Measurements from ENCODE around the gene PNLIPRP3. TPM values are rescaled to one million over a fixed set of nuclear protein-coding genes. Genes with fewer than 3 reads are reported as not detected.

PNLIPRP3 gene
- total RNA-seq, 1 donor from 2014 or later: not detected

DNA sequence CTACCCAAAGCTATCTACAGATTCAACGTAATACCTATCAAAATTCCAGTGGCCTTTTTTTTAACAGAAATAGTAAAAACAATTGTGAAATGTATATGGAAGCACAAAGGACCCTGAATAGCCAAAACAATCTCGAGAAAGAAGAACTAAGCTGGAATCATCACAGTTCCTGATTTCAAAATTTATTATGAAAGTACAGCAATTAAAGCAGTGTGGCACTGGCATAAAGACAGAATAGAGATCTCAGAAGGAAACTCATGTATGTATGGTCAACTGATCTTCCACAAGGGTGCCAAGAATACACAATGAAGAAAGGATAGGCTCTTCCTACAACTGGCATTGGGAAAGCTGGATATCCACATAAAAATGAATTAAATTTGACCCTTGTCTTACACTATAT lies 23.2 kb downstream of the PNLIPRP3 start:
- no peak for DNase-seq (ENCODE audit: low read depth)

DNA sequence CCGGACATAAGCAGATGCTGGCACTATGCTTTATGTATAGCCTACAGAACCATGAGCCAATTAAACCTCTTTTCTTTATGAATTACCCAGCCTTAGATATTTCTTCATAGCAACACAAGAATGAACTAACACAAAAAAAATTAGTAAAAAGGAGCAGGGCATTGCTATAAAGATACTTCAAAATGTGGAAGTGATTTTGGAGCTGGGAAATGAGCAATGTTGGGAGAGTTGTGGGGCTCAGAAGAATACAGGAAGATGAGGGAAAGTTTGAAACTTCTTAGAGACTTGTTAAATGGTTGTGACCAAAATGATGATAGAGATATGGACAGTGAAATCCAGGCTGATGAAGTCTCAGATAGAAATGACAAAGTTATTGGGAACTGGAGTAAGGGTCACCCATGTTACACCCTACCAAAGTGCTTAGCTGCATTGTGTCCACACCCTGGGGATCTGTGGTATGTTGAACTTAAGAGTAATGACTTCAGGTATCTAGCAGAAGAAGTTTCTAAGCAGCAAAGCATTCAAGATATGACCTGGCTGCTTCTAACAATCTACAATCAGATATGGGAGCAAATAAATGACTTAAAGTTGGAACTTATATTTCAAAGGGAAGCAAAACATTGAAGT lies 24.2 kb downstream of the PNLIPRP3 start:
- DNase-seq (ENCODE audit: low read depth): no peak

DNA sequence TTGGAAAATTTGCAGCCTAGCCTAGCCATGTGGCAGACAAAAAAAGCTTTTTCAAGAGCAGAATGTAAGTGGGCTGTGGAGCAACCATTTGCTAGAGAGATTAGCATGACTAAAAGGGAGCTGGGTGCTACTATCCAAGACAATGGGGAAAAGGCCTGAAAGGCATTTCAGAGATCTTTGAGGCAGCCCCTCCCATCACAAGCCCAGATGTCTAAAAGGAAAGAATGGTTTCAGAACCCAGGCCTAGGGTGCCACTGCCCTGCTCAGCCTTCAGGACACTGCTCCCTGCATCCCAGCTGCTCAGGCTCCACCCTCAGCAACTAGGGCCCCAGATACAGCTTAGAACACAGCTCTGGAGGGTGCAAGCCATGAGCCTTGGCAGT lies 24.7 kb downstream of the PNLIPRP3 start:
- DNase-seq (ENCODE audit: low read depth): no peak

DNA sequence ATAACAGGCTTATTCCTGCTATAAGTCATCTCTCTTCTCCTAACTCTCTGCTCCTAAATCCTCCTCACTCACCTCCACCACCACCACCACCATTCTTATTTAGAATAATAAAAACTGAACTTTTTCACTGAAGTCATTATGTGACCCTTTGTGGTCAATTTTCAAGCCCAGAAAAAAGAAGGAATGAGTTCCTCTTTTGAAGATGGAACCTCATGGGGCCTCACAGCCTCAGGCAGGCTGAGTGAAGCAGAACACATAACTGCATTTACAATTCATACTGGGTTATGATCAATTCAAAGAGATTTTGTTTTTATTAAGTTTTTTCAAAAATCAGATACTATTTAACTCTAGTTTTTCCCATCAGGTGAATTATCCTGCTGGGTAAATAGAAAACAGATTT lies 29.8 kb downstream of the PNLIPRP3 start:
- no peak for DNase-seq (ENCODE audit: low read depth)

DNA sequence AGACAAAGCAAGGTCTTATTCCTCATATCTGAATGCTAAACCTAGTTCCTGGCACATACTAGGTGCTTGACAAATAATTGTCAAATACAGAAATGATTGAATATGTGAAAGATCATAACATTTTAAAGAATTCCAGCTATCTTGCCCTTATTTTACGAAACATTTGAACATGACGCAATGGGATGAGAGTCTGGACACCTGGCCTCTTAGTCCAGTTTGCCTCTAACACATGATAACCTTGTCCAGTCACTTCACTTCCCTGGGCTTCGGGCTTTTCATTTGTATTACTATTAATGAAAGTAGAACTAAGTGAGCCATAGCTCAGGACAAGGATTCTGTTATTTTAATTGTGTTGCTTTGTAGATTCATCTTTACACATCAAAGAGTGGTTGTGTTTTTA lies 32.6 kb downstream of the PNLIPRP3 start:
- no peak for DNase-seq (ENCODE audit: low read depth)

DNA sequence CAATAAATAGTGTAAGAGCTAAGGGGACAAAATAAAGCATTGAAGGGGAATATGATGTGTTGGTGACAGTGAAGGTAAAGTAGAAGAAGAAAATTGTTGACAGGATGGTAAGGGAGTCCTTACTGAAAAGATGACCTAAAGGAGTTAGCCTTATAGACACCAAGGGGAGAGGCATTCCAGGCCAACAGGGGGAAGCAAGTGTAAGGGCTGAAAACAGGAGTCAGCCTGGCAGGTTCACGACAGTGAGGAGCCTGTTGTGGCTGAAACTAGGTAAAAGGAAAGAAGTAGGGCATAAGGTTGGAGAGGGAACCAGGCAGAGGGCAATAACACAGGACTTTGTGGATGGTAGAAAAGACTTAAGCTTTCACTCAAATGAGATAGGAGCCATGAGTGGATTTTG lies 34.0 kb downstream of the PNLIPRP3 start:
- DNase-seq (ENCODE audit: low read depth): no peak

DNA sequence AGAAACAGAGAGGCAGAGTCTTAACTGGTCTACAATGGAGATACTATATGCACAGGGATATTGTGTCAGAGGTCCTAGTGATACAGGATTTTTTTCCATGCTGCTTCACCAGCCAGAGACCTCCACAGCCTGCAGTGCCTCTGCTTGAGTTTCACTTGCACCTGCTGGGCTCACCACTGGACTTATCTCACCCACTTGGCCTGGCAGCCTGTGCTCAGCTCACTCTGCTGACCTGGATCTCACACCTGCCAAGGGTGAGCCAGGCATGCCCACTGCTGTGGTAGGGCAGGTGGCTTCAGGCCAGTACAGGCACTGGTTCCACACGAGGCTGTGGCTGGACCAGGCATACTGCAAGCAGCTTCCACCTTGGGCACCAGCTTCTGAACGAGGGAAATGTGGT lies 36.6 kb downstream of the PNLIPRP3 start:
- no peak for DNase-seq (ENCODE audit: low read depth)

DNA sequence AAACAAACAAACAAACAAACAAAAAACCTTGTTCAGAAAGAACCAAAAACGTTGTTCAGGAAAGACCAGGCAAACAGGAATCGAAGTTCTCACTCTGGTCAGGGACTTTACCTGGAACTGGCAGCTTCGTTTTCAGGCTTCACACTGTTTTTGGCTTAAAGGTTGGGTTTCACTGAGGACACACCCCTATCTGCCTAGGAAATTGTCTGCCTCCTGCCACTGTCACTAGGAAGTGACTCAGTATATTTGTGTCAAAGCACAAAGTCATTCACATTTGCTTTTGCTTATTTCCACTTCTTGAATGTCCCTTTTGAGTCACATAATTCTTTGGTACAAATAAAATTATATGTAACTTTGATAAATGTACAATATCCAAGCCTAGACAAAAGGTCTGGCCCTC lies 37.9 kb downstream of the PNLIPRP3 start:
- DNase-seq (ENCODE audit: low read depth): no peak

DNA sequence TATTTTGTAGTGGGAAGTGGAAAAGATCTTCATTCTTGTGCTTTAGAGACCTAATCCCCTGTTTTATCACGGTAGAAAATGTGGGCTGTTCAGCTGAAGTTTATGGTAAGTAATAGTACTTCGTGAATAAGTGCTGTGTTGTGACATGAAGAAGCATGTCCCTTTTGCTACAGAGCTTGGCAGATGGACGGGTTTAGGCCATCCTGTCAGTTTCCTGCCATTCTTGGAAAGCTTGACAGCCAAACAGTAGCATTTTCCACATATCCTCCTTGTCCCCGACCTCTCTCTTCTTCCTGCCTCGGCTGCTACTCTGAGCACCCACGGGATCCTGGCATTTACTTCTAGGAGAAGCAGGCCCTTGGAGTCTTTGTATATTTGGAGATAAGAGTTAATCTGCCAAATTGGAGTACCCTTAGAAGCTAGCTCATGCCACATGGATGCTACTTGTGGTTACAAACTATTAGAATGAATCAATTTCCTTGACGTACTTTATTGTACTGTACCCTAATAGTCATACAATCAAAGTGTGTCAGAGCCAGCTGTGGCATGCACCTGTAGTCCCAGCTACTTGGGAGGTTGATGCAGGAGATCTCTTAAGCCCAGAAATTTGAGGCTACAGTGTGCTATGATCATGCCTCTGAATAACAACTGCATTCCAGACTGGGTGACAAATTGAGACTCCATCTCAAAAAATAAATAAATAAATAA lies 39.2 kb downstream of the PNLIPRP3 start:
- DNase-seq (ENCODE audit: low read depth): no peak

DNA sequence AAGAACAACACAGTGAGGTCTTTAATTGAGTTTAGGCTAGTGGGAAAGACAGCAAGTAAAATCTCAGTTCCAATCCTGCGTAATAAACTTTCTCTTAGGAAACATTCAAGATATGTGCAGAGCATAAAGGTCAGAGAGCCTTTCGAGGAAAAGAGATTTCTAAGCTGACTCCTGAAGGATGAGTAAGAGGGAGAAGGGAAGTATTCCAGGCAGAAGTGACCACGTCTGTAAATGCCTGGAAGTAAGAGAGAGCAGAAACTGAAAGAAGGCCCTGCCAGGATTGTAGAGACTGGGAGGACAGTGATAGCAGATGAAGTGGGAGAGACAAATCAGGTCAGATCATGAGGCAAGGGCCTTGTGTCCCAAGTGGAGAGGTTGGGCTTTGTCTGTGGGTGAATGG lies 41.8 kb downstream of the PNLIPRP3 start:
- DNase-seq (ENCODE audit: low read depth): peak; percentile 12

DNA sequence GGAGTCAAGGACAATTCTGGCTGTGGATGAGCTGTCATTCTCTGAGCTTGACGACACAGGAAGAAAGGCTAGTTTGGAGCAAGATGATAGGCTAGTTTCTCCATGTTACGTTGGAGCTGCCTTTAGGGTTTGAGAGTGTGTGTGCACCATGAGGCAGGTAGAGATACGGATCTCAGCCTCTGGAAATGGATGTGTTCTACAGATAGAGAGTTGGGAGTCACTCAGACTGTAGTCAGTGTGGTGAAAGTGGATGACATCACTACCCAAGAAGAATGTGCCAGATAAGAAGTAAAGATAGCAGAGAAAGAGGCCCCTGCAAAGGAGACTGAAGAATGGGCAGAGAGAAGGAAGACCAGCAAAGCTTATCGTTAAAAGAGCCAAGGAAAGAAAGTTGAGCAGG lies 42.4 kb downstream of the PNLIPRP3 start:
- DNase-seq (ENCODE audit: low read depth): no peak

DNA sequence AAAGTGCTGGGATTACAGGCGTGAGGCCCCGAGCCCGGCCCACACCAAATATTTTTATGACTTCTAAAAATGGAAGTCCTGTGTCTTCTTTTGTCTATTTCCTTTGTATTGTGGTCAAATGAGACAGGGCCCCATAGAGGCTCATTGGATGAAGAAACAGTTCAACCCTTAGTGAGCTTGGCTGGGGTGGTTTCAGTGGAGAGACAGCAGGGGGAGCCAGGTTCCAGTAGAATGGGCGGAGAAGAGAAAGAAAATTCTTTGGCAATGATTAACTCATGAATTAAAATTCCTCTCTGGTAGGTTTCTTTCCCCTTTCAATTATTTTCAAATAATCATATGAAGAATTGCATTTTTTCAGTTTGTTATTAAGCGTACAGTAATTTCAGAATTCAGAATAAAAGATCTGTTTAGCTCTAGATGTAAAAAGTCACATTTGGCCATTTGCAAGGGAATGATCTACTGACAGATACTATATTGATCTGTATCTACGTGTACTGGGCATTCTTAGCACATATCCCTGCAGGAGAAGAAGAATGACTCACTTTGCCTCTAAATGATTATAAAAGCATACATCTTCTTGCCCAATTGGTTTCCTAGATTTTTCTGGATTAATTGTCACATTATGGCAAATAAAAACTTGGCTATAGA lies 43.2 kb downstream of the PNLIPRP3 start:
- DNase-seq (ENCODE audit: low read depth): peak; percentile 38

DNA sequence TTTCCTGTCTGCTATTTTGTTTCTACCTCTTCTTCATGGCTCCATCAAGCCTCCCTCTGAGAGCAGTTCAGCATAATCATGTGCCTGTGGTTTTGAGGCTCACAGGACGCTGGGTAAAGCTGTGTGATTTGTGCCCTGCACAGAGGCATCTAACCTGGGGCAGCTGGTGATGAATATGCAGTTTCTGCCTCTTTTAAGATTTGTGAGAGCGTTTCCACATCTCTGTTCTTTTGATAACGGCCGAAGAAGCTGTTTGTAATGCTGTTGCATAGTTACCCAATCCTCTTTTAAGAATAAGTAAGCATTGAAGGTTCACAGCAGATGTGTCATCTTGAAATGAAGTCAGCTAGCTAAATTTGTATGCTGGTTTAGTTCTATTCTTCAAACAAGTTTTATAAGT lies 45.2 kb downstream of the PNLIPRP3 start:
- no peak for DNase-seq (ENCODE audit: low read depth)

DNA sequence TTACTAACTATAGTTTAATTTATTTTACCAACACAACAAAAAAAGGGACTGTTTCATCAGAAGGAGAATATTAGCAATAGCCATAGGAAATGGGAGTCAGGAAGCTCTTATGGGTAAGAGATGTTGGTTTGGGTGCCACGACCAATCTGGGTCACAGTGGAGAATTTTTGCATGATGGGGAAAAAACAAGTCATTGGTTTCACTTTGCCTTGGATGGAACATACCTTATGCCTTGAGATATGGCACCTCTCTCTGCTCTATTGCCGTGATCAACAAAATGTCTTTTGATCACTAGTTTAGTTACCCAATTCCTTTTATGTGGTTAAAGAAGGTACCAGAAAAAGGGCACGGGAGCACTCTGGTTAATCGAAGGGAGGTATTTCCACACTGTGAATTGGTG lies 48.2 kb downstream of the PNLIPRP3 start:
- no peak for DNase-seq (ENCODE audit: low read depth)

DNA sequence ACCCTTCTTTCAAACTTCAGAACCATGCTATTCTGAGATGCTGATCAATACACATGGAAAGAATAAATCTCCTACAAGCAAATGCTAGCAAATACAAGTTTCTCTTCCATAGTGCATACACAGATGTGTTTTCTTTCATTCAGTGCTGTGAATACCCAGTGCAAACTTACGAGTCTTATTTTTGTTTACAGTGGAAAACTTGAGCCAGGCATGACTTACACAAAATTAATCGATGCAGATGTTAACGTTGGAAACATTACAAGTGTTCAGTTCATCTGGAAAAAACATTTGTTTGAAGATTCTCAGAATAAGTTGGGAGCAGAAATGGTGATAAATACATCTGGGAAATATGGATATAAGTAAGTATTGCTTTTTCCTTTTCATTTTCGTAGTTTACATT lies 48.8 kb downstream of the PNLIPRP3 start:
- DNase-seq (ENCODE audit: low read depth): no peak

DNA sequence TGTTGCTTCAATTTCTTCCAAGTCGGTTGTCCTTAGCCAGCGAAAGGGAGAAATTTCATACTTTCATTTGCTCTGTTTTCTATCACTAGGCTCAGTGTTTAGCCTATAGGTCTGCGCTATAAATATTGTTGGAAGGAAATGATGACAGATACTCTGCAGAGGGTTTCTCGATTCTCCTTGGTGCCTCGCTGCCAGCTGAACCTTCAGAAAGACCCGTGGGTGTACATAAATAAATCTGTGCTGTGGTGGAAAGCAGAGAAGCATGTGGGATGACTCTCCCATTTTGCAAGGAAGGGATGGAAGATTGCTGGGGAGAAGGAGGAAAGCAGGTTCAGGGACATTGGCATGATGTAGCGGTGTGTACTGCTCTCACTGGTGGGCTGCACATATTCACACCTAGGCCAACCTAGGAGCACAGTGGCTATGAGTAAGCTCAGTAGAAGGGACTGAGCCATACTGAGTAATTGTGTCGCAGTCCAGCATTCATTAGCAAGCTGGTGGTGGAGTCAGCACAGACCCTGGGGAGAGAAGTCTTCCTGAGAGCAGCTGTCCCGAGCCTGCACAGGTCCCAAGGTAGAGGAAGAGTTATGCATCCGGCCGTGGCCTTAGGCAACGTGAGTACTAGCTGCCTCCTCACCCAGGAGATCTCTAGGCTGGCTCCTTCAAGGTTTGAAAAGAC lies 50.5 kb downstream of the PNLIPRP3 start:
- no peak for DNase-seq (ENCODE audit: low read depth)

DNA sequence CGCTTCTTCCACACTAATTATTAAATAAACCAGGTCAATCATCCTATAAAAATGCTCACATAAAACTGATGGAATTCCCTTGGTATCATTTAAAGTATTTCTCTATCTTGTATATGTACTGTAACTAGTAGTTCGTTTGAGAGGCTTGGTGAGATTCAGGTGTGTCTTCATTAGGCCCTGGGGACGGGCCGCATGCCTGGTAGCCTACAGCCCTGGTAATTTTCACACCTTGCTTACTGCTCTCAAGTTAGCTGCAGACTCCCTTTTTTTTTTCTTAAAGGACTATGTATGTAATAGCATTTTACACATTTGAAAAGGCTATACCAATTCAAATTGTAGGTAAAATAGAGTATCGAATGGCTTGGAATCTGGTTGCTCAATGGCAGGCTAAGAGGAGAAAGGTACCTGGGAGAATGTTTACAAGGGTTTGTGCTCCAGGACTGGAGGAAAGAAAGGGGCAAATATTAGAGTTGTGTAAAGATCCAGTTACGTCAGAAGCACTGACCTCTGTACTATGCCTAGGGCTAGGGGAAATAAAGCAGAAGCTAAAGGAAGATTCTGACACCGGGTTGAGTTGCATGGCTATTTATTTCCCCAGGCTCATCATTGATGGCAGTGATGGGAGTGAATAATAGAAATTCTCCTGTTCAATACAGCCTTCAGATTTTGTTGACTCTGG lies 59.3 kb downstream of the PNLIPRP3 start:
- no peak for DNase-seq (ENCODE audit: low read depth)

DNA sequence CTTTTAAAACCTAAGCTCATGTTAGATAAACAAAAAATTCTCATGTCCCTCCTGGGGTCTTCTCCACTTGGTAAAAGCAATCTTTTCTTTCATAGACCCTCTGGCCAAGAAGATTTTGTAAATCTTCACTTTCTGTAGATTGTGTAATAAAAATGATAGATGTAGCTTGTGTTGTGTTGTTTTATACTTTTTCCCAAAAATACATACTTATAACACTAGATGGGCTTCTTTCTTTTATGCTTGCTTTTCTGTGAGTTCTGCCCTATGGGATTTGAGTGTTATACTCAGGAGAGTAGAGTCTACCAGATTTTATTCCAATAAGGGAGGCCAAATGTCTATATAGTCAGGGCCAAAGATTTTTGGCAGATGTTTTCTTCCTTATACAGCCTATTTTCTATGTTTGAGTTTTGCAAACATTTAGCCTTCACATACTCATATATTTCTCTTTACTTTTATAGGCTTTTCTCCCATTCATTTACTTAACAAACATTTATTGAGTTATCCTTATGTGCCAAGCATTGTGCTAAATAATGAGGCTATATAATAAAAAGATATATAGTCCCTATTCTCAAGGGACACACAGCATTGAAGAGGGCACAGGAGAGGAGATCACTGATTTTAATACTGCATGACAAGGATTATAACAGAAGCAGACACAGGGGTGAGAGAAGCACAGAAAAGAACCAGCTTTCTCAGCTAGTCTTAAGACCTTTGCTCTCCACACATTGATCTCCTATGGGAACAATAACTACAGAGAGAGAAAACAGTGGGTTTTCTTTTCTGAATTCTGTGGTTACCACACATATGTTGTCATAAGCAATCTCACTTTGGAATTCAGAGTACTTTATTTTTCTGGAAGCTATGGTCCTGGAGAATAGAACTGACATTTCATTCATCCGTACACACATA lies 60.1 kb downstream of the PNLIPRP3 start:
- no peak for DNase-seq (ENCODE audit: low read depth)

DNA sequence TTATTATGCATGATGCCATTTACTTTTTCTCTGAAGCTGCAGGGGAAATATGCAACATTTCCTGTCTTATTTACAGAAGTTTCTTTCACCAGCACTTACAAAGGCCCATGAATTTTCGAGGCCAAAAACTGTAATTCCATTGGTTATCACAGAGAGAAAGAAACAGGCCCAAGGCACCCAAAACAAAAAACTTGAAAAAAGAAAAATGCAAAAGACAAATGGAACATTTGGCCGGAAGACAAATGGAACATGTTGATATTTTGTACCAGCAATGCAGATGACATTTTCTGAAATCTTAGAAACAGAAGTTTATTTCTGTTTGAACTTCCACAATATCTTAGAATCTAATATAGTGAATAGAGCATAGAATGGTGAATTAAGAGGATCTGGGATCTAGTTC lies 61.8 kb downstream of the PNLIPRP3 start:
- no peak for DNase-seq (ENCODE audit: low read depth)

DNA sequence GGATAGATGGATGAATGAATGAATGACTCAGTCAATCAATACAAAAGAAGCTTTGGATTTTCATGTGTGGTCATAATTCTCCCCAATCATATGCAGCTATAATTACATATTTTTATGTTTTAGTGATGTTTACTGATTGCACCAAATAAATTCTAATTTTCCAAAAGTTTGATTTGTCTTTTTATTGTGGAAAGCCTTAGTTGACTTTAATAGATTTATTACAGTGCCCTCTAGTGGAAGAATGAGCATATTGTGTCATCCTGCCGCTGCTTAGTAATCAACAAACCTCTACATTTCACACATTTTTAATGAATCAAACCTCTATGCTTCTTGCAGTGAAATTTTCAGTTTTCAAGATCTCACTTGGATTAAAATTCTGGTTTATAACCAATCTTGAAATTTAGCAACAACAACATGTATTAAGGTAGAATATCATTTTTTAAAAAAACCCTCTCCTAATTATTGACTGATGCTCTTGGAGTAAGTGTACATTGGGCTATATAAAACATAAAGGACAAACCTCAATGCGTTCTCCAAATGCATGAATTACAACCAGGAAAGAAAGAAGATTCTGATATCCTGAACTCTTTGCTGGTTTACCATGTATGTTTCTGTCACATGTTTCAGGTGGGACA lies 62.5 kb downstream of the PNLIPRP3 start:
- DNase-seq (ENCODE audit: low read depth): peak; percentile 31

DNA sequence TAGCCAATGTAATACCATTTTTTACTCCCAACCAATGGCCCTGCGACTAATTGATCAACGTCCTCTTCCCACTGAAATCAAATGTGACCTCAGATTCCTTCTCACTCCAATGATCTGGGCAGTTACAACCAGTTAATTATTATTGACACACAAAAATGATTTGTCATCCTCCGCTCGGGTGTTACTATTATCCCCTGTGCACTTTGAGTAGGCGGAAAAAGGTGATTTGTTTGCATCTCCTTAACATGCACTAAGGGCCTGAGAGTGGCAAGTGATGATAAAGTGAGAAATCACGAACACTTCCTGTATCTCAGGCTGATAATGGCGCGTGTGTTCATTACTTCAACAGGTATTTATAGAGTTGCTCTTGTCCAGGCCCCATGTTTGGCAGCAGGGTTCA lies 77.1 kb downstream of the PNLIPRP3 start:
- no peak for DNase-seq (ENCODE audit: low read depth)
